ENCODE measurements around the gene PEX3. TPM values are rescaled to one million over a fixed set of nuclear protein-coding genes. Genes with fewer than 3 reads are reported as not detected.
A peak's percentile ranks its signal among the peaks of the same experiment; 100 is the strongest.

Gene PEX3
- total RNA-seq, 1 experiment from 2014 or later, result 12.9 TPM

DNA sequence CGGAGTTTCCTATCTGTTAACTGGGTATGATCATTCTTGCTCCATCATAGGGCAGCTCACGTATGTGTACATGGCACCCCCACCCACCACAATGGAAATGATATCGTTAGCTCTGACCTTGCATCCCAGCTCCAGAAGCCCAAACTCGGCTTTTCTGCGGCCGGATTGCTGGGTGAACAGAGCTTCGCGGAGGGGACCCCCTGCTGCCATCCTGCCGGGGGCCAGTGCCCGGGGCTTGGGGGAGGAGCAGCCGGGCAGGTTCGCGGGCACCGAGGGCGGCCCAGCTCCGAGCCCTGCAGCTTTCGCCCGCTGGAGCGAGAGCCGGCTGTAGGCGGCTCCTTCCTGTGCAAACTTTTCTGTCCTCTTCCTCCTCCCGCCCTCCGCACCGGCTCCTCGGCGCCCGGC lies 85.9 kb downstream of the PEX3 start:
- H3K27me3 ChIP-seq (ENCODE audit: insufficient read depth, low read length), result no peaks in the 10 kb centered on the region
- ChIA-PET RAD21 (ENCODE audit: low non-redundant PET in 1 of 2, low total read pairs in 2 of 2, uncharacterized antibody in 2 of 2, unreplicated experiment in 2 of 2) (no interaction called here), POLR2A (no interaction called here), CTCF (interaction anchor here (1.2 to 1.5 kb wide), 2 partner anchors 24 to 404 kb away, joined by 3 to 5 read pairs; no protein-coding TSS in a partner anchor)
- H3K4me2 ChIP-seq (ENCODE audit: low read length), result peak overlapping the region; percentile 93
- no peak overlapping the region for H2AFZ ChIP-seq (ENCODE audit: low read depth, low read length, poor library complexity, severe bottlenecking)
- H3K9ac ChIP-seq (ENCODE audit: low read length), result peak overlapping the region; percentile 66
- intact Hi-C loops (cut with micrococcal nuclease), result no loop called here
- ATAC-seq, result peak; percentile 72
- H3K4me1 ChIP-seq (ENCODE audit: control insufficient read depth in 1 of 2, insufficient read depth in 2 of 2, low read length in 2 of 2), result peaks cover 6 to 15% of the 10 kb centered on the region in 2 experiments; a peak in 3 of 4 replicates
- DNase-seq (ENCODE audit: low read depth, low spot score), result no peak
- no peaks in the 10 kb centered on the region for H4K20me1 ChIP-seq (ENCODE audit: insufficient read depth)
- no peaks in the 10 kb centered on the region for H3K9me2 ChIP-seq (ENCODE audit: insufficient read depth)
- H3K9me3 ChIP-seq (ENCODE audit: control insufficient read depth in 1 of 2, insufficient read depth in 1 of 2, low read depth in 1 of 2, low read length in 2 of 2), result no peaks in the 10 kb centered on the region
- H3K27ac ChIP-seq (ENCODE audit: low read depth, low read length), result peak overlapping the region; percentile 72
- peak overlapping the region; percentile 55 to 62 for H3K4me3 ChIP-seq (replicated peaks in 1 of 2; ENCODE audit: low read depth in 1 of 2, low read length in 2 of 2)
- BruUV-seq (replicated peaks), result no TSS peak
- no peak for TF ChIP-seq EZH2 (IDR thresholded peaks at IDR 0.05)
- no peak for TF ChIP-seq YY1 (IDR thresholded peaks at IDR 0.05; ENCODE audit: extremely low read depth, insufficient replicate concordance, low read depth, low read length)
- TF ChIP-seq CBX3 (IDR thresholded peaks at IDR 0.05; ENCODE audit: low read depth), result no peak
- no peak for TF ChIP-seq TCF7L2 (IDR thresholded peaks at IDR 0.05; ENCODE audit: borderline replicate concordance, extremely low read depth, insufficient read depth, insufficient read length)
- no peak for TF ChIP-seq POLR2A (IDR thresholded peaks at IDR 0.05; ENCODE audit: borderline replicate concordance, extremely low read depth, insufficient read depth, insufficient read length)
- TF ChIP-seq CEBPB (IDR thresholded peaks at IDR 0.05; ENCODE audit: low read depth), result no peak
- TF ChIP-seq ELF1 (IDR thresholded peaks at IDR 0.05; ENCODE audit: borderline replicate concordance, low read depth), result no peak
- H3K79me2 ChIP-seq (ENCODE audit: insufficient read depth, low read length), result no peaks in the 10 kb centered on the region; the same call in 1 of the 2 replicates
- H3K36me3 ChIP-seq (ENCODE audit: control insufficient read depth in 1 of 2, insufficient read depth in 2 of 2, low read length in 2 of 2), result no peaks in the 10 kb centered on the region

GRCh38 chr6:143536866-143537691 lies 86.5 kb downstream of the PEX3 start:
- ATAC-seq (peak; percentile 80), DNase-seq (ENCODE audit: low read depth, low spot score) (peak; percentile 41)
- Histone ChIP-seq H3K9me3 (ENCODE audit: control insufficient read depth in 1 of 2, insufficient read depth in 1 of 2, low read depth in 1 of 2, low read length in 2 of 2) (no peaks in the 10 kb centered on the region), H2AFZ (ENCODE audit: low read depth, low read length, poor library complexity, severe bottlenecking) (peak overlapping the region; percentile 93), H3K36me3 (ENCODE audit: control insufficient read depth in 1 of 2, insufficient read depth in 2 of 2, low read length in 2 of 2) (no peaks in the 10 kb centered on the region), H3K9ac (ENCODE audit: low read length) (peak overlapping the region; percentile 69), H3K4me2 (ENCODE audit: low read length) (peak overlapping the region; percentile 93), H3K4me1 (ENCODE audit: control insufficient read depth in 1 of 2, insufficient read depth in 2 of 2, low read length in 2 of 2) (peaks cover 6 to 15% of the 10 kb centered on the region in 2 experiments; a peak in 3 of 4 replicates), H4K20me1 (ENCODE audit: insufficient read depth) (no peaks in the 10 kb centered on the region), H3K27me3 (ENCODE audit: insufficient read depth, low read length) (no peaks in the 10 kb centered on the region), H3K27ac (ENCODE audit: low read depth, low read length) (peak overlapping the region; percentile 72), H3K79me2 (ENCODE audit: insufficient read depth, low read length) (no peaks in the 10 kb centered on the region; the same call in 1 of the 2 replicates), H3K9me2 (ENCODE audit: insufficient read depth) (no peaks in the 10 kb centered on the region), H3K4me3 (replicated peaks in 1 of 2; ENCODE audit: low read depth in 1 of 2, low read length in 2 of 2) (peak overlapping the region; percentile 55 to 62)
- intact Hi-C loops (cut with micrococcal nuclease), result no loop called here
- POLR2A ChIA-PET, result no interaction called here
- no TSS peak for BruUV-seq (replicated peaks)
- RAD21 ChIA-PET (ENCODE audit: low non-redundant PET in 1 of 2, low total read pairs in 2 of 2, uncharacterized antibody in 2 of 2, unreplicated experiment in 2 of 2), result no interaction called here
- CTCF ChIA-PET, result interaction anchor here (1.5 kb wide), 1 partner anchor 24 kb away, joined by 5 read pairs; no protein-coding TSS in a partner anchor
- TF ChIP-seq SRF (IDR thresholded peaks at IDR 0.05; ENCODE audit: low read depth) (no peak), ZNF274 (IDR thresholded peaks at IDR 0.05; ENCODE audit: low read depth, low read length) (no peak), POLR2A (IDR thresholded peaks at IDR 0.05; ENCODE audit: borderline replicate concordance, extremely low read depth, insufficient read depth, insufficient read length) (no peak), CBX3 (IDR thresholded peaks at IDR 0.05; ENCODE audit: low read depth) (no peak), SIN3A (IDR thresholded peaks at IDR 0.05; ENCODE audit: low read depth) (no peak), JUND (IDR thresholded peaks at IDR 0.05) (no peak), EGR1 (IDR thresholded peaks at IDR 0.05; ENCODE audit: low read depth) (no peak), EZH2phosphoT487 (IDR thresholded peaks at IDR 0.05; ENCODE audit: borderline replicate concordance) (no peak), YY1 (IDR thresholded peaks at IDR 0.05; ENCODE audit: extremely low read depth, insufficient replicate concordance, low read depth, low read length) (no peak), ZFX (IDR thresholded peaks at IDR 0.05) (peak; percentile 60), CTCF (IDR thresholded peaks at IDR 0.05 in 2 of 3, conservative IDR thresholded peaks at IDR 0.05 in 1 of 3; ENCODE audit: borderline replicate concordance in 1 of 3, insufficient read depth in 1 of 3, low read depth in 2 of 3, low read length in 2 of 3) (peak in 2 of 3 experiments; percentile 45 to 50; a peak in 4 of 6 replicates), POLR2AphosphoS5 (IDR thresholded peaks at IDR 0.05; ENCODE audit: low read depth, low read length) (peak; percentile 60), CEBPB (IDR thresholded peaks at IDR 0.05; ENCODE audit: low read depth) (no peak), ELF1 (IDR thresholded peaks at IDR 0.05; ENCODE audit: borderline replicate concordance, low read depth) (no peak)
- TF ChIP-seq, protein P1, sequence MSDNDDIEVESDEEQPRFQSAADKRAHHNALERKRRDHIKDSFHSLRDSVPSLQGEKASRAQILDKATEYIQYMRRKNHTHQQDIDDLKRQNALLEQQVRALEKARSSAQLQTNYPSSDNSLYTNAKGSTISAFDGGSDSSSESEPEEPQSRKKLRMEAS (IDR thresholded peaks at IDR 0.05), result 0 out of 2 replicates have a peak, but pooled peaks have one; percentile 42

All from HCT116 (cell line).